Loucy (cell line): ENCODE measurements around the gene LTBP2.

ENCODE experiments used
- H2AFZ ChIP-seq: fragments of 200-600 bp; sonication (generic); 2 replicates; pipeline ENCODE4 v1.6.0; 2016; ENCODE audit warnings: antibody characterized with exemption, mild to moderate bottlenecking, low read length, moderate library complexity
- H3F3A ChIP-seq: fragments of 200-600 bp; 2 replicates; pipeline ENCODE4 v1.6.0; 2016; ENCODE audit warnings: antibody characterized with exemption, low read depth, mild to moderate bottlenecking
- H3K27me3 ChIP-seq: fragments of 200-600 bp; sonication (generic); 2 replicates; pipeline ENCODE4 v1.6.1; 2014; ENCODE audit warnings: low read length, mild to moderate bottlenecking; ENCODE audit not compliant: insufficient read depth, poor library complexity, severe bottlenecking
- H3K36me3 ChIP-seq: fragments of 200-600 bp; sonication (generic); 2 replicates; pipeline ENCODE4 v1.6.1; 2016; ENCODE audit warnings: low read length; ENCODE audit not compliant: insufficient read depth
- H3K4me1 ChIP-seq: fragments of 200-600 bp; sonication (generic); 2 replicates; pipeline ENCODE4 v1.5.1; 2014; ENCODE audit warnings: low read length, mild to moderate bottlenecking; ENCODE audit not compliant: insufficient read depth, poor library complexity, severe bottlenecking
- H3K4me2 ChIP-seq: fragments of 200-600 bp; sonication (generic); 2 replicates; pipeline ENCODE4 v1.6.0; 2014; ENCODE audit warnings: antibody characterized with exemption, low read length, low read depth, mild to moderate bottlenecking; ENCODE audit not compliant: poor library complexity, severe bottlenecking
- H3K4me3 ChIP-seq: fragments of 200-600 bp; sonication (generic); 2 replicates; pipeline ENCODE4 v1.5.1; 2014; ENCODE audit warnings: low read length, mild to moderate bottlenecking, mixed read lengths; ENCODE audit not compliant: poor library complexity, severe bottlenecking
- H3K79me2 ChIP-seq: fragments of 200-600 bp; sonication (generic); 2 replicates; pipeline ENCODE4 v1.6.1; 2014; ENCODE audit warnings: low read length; ENCODE audit not compliant: insufficient read depth
- H3K9ac ChIP-seq: fragments of 200-600 bp; sonication (generic); 2 replicates; pipeline ENCODE4 v1.6.0; 2014; ENCODE audit warnings: mild to moderate bottlenecking, low read depth, low read length, moderate library complexity; ENCODE audit not compliant: poor library complexity, severe bottlenecking
- H3K9me2 ChIP-seq: fragments of 200-600 bp; sonication (generic); replicated peaks from 2 replicates; pipeline ENCODE4 v1.6.1; 2016; ENCODE audit warnings: low read depth, low read length, mixed read lengths
- H3K9me3 ChIP-seq: fragments of 200-600 bp; sonication (generic); 2 replicates; pipeline ENCODE4 v1.6.1; 2014; ENCODE audit warnings: mild to moderate bottlenecking, antibody characterized with exemption, low read length, low read depth; ENCODE audit not compliant: insufficient read depth
- H4K20me1 ChIP-seq: fragments of 200-600 bp; sonication (generic); 2 replicates; pipeline ENCODE4 v1.6.0; 2014; ENCODE audit warnings: antibody characterized with exemption, low read length, mild to moderate bottlenecking; ENCODE audit not compliant: insufficient read depth, poor library complexity, severe bottlenecking
- EZH2phosphoT487 ChIP-seq: fragments of 200-600 bp; IDR thresholded peaks from 2 replicates; pipeline ENCODE4 v1.6.1; 2018; ENCODE audit warnings: antibody characterized with exemption, mild to moderate bottlenecking, moderate library complexity, borderline replicate concordance
- TF ChIP-seq, protein P1 (sequence below): fragments of 200-600 bp; sonication (generic); conservative IDR thresholded peaks from 2 replicates; pipeline ENCODE4 v1.5.1; 2014; ENCODE audit warnings: mild to moderate bottlenecking, antibody characterized with exemption, low read length

LTBP2 gene

GRCh38 chr14:74591899-74592298, 20.1 kb downstream of the LTBP2 start:
- H3K9me2 ChIP-seq, result no peaks in the 10 kb centered on the region
- no peaks in the 10 kb centered on the region for H3K36me3 ChIP-seq
- H2AFZ ChIP-seq, result no peak overlapping the region
- no peaks in the 10 kb centered on the region for H3K27me3 ChIP-seq
- H4K20me1 ChIP-seq, result no peaks in the 10 kb centered on the region
- no peaks in the 10 kb centered on the region for H3K4me1 ChIP-seq
- no peak overlapping the region for H3K4me2 ChIP-seq
- no peaks in the 10 kb centered on the region for H3K79me2 ChIP-seq
- H3K9ac ChIP-seq, result no peak overlapping the region
- no peaks in the 10 kb centered on the region for H3K9me3 ChIP-seq
- TF ChIP-seq, protein P1, sequence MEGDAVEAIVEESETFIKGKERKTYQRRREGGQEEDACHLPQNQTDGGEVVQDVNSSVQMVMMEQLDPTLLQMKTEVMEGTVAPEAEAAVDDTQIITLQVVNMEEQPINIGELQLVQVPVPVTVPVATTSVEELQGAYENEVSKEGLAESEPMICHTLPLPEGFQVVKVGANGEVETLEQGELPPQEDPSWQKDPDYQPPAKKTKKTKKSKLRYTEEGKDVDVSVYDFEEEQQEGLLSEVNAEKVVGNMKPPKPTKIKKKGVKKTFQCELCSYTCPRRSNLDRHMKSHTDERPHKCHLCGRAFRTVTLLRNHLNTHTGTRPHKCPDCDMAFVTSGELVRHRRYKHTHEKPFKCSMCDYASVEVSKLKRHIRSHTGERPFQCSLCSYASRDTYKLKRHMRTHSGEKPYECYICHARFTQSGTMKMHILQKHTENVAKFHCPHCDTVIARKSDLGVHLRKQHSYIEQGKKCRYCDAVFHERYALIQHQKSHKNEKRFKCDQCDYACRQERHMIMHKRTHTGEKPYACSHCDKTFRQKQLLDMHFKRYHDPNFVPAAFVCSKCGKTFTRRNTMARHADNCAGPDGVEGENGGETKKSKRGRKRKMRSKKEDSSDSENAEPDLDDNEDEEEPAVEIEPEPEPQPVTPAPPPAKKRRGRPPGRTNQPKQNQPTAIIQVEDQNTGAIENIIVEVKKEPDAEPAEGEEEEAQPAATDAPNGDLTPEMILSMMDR, result no peak
- TF ChIP-seq EZH2phosphoT487, result no peak
- no peak overlapping the region for H3K4me3 ChIP-seq
- no peaks in the 10 kb centered on the region for H3F3A ChIP-seq

GRCh38 chr14:74591394-74591793, 20.6 kb downstream of the LTBP2 start:
- no peaks in the 10 kb centered on the region for H3K9me2 ChIP-seq
- H4K20me1 ChIP-seq, result no peaks in the 10 kb centered on the region
- no peaks in the 10 kb centered on the region for H3K36me3 ChIP-seq
- H3K9me3 ChIP-seq, result no peaks in the 10 kb centered on the region
- no peaks in the 10 kb centered on the region for H3K79me2 ChIP-seq
- no peak overlapping the region for H3K4me3 ChIP-seq
- TF ChIP-seq, protein P1, result no peak
- no peak for TF ChIP-seq EZH2phosphoT487
- no peaks in the 10 kb centered on the region for H3K4me1 ChIP-seq
- no peak overlapping the region for H3K9ac ChIP-seq
- H2AFZ ChIP-seq, result no peak overlapping the region
- H3K27me3 ChIP-seq, result no peaks in the 10 kb centered on the region
- no peak overlapping the region for H3K4me2 ChIP-seq
- no peaks in the 10 kb centered on the region for H3F3A ChIP-seq

GRCh38 chr14:74589291-74589879, 22.7 kb downstream of the LTBP2 start:
- no peaks in the 10 kb centered on the region for H4K20me1 ChIP-seq
- no peaks in the 10 kb centered on the region for H3K36me3 ChIP-seq
- H3K9me3 ChIP-seq, result no peaks in the 10 kb centered on the region
- H3K4me1 ChIP-seq, result no peaks in the 10 kb centered on the region
- H3K27me3 ChIP-seq, result no peaks in the 10 kb centered on the region
- H3F3A ChIP-seq, result no peaks in the 10 kb centered on the region
- H3K9me2 ChIP-seq, result no peaks in the 10 kb centered on the region
- no peak overlapping the region for H3K4me2 ChIP-seq
- no peaks in the 10 kb centered on the region for H3K79me2 ChIP-seq
- TF ChIP-seq EZH2phosphoT487, result no peak
- TF ChIP-seq, protein P1, result no peak
- no peak overlapping the region for H2AFZ ChIP-seq
- H3K9ac ChIP-seq, result no peak overlapping the region
- no peak overlapping the region for H3K4me3 ChIP-seq
